Prostate gland (tissue), 2 donors: ENCODE measurements around the gene NPM1. TPM values are rescaled to one million over a fixed set of nuclear protein-coding genes. Genes with fewer than 3 reads are reported as not detected.
"Not testable (repeated sequence)": the region's sequence is repeated elsewhere in the genome, so short reads cannot be mapped to it uniquely, and the experiment has no call there.

Experiments used
- DNase-seq: peaks from one replicate; pipeline ENCODE4 v3.0.0-alpha.2; 2019; ENCODE audit warnings: low spot score
- H3K27ac ChIP-seq, 2 donors: fragments of 200-600 bp; sonication (generic); 2 replicates each; pipeline ENCODE4 v1.5.1; 2017 to 2019
- H3K27me3 ChIP-seq: fragments of 200-600 bp; sonication (generic); replicated peaks from 2 replicates; pipeline ENCODE4 v1.5.1; 2019; ENCODE audit not compliant: insufficient read depth
- H3K36me3 ChIP-seq, 2 donors: fragments of 200-600 bp; sonication (generic); 1 replicate in 1 of 2; 2 replicates in 1 of 2; pipeline versions ENCODE4 v1.5.1 to v1.8.1; 2017 to 2019
- H3K4me1 ChIP-seq: fragments of 200-600 bp; sonication (generic); replicated peaks from 2 replicates; pipeline ENCODE4 v1.5.1; 2019
- H3K4me3 ChIP-seq, 2 donors: fragments of 200-600 bp; sonication (generic); 2 replicates each; pipeline ENCODE4 v1.5.1; 2017 to 2019
- H3K9me3 ChIP-seq: fragments of 200-600 bp; sonication (generic); 2 replicates; pipeline ENCODE4 v1.5.1; 2017
- POLR2A ChIP-seq: fragments of 450-650 bp; IDR thresholded peaks from one replicate; pipeline ENCODE4 v1.6.1; 2016; ENCODE audit warnings: antibody characterized with exemption, mild to moderate bottlenecking
- POLR2AphosphoS5 ChIP-seq: sonication (generic); formaldehyde crosslinking; IDR thresholded peaks from one replicate; pipeline ENCODE4 v1.6.1; 2017; ENCODE audit warnings: antibody characterized with exemption
- WGBS: methylation state at CpG from one replicate; pipeline ENCODE4 v1.1.5; 2018; 5-methylcytosine and 5-hydroxymethylcytosine counted together
- intact Hi-C: fragments of 100-400 bp; cut with DNase I; formaldehyde crosslinking; loops from one replicate; pipeline ENCODE4 v1.14.2; 2022
- total RNA-seq, 2 donors: library from RNA; depleted of rRNA; stranded (reverse); fragments of >200 nt; gene quantifications; one replicate each; pipeline ENCODE4 v1.1.0, GENCODE V29; 2016
- TF ChIP-seq, protein P1 (sequence below), 4 experiments: fragments of 200-600 bp in 2 of 4; fragments of 450-650 bp in 2 of 4; sonication (generic) in 2 of 4; IDR thresholded peaks; 1 replicate in 3 of 4; 2 replicates in 1 of 4; pipeline ENCODE4 v1.5.1; 2016 to 2019; ENCODE audit warnings: antibody characterized with exemption in 4 of 4, mild to moderate bottlenecking in 2 of 4, moderate library complexity in 2 of 4

NPM1 gene
- total RNA-seq, 2 donors from 2014 or later, result 397 to 544 TPM

DNA sequence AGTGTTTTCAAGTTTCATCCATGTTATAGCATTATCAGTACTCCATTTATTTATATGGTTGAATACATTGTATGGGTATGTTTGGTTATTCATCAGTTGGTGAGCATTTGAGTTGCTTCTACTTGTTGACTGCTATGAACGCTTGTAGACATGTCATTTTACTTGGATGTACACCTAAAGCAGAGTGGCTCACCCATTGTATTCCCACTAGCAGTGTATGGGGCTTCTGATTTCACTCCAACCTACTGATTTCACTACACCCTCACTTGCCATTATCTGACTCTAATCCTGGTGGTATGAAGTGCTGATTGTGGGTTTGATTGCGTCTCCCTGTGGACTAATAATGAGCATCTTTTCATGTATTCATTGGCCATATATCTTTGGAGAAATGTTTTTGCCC lies 9.5 kb downstream of the NPM1 start:
- DNase-seq, result no peak
- H3K27me3 ChIP-seq, result no peaks in the 10 kb centered on the region
- no peaks in the 10 kb centered on the region for H3K4me1 ChIP-seq
- peaks cover 0 to 18% of the 10 kb centered on the region in 2 donors for H3K36me3 ChIP-seq
- 94% methylated on average over 2 of the region's 2 CpGs for WGBS
- H3K4me3 ChIP-seq, result no peak overlapping the region
- TF ChIP-seq POLR2A (no peak), POLR2AphosphoS5 (no peak)
- TF ChIP-seq, protein P1, sequence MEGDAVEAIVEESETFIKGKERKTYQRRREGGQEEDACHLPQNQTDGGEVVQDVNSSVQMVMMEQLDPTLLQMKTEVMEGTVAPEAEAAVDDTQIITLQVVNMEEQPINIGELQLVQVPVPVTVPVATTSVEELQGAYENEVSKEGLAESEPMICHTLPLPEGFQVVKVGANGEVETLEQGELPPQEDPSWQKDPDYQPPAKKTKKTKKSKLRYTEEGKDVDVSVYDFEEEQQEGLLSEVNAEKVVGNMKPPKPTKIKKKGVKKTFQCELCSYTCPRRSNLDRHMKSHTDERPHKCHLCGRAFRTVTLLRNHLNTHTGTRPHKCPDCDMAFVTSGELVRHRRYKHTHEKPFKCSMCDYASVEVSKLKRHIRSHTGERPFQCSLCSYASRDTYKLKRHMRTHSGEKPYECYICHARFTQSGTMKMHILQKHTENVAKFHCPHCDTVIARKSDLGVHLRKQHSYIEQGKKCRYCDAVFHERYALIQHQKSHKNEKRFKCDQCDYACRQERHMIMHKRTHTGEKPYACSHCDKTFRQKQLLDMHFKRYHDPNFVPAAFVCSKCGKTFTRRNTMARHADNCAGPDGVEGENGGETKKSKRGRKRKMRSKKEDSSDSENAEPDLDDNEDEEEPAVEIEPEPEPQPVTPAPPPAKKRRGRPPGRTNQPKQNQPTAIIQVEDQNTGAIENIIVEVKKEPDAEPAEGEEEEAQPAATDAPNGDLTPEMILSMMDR (IDR thresholded peaks at IDR 0.05), result no peak
- no peak overlapping the region for H3K27ac ChIP-seq
- intact Hi-C loops, result no loop called here
- no peaks in the 10 kb centered on the region for H3K9me3 ChIP-seq

DNA sequence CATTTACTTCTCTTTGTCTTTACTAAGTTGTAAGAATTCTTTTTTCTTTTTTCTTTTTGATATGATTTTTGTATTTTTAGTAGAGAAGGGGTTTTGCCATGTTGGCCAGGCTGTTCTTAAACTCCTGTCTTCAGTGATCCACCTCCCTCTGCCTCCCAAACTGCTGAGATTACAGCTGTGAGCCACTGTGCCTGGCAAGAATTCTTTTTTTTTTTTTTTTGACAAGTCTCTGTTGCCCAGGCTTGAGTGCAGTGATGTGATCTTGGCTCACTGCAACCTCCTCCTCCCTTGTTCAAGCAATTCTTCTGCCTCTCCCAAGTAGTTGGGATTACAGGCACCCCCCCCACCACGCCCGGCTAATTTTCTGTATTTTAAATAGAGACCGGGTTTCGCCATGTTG lies 9.9 kb downstream of the NPM1 start:
- Histone ChIP-seq H3K27me3 (no peaks in the 10 kb centered on the region), H3K4me3 (no peak overlapping the region), H3K4me1 (no peaks in the 10 kb centered on the region), H3K9me3 (no peaks in the 10 kb centered on the region), H3K27ac (no peak overlapping the region), H3K36me3 (peaks cover 0 to 18% of the 10 kb centered on the region in 2 donors)
- no peak for DNase-seq
- 93% methylated on average over 4 of the region's 4 CpGs for WGBS
- intact Hi-C loops, result no loop called here
- no peak for TF ChIP-seq POLR2A
- no peak for TF ChIP-seq POLR2AphosphoS5
- TF ChIP-seq, protein P1 (IDR thresholded peaks at IDR 0.05), result no peak

DNA sequence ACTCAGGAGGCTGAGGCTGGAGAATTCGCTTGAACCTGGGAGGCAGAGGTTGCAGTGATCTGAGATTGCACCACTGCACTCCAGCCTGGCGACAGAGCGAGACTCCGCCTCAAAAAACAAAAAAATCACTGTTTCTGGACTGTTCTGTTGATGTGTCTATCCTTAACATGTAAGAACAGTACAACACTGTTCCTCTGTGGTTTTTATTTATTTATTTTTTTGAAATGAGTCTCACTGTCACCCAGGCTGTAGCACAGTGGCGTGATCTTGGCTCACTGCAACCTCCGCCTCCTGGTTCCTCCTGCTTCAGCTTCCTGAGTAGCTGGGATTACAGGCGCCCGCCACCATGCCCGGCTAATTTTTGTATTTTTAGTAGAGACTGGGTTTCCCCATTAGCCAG lies 11.0 kb downstream of the NPM1 start:
- H3K27me3 ChIP-seq, H3K4me1 ChIP-seq, H3K27ac ChIP-seq, DNase-seq, H3K9me3 ChIP-seq, intact Hi-C loops, H3K4me3 ChIP-seq: not testable (repeated sequence)
- peaks cover 0 to 18% of the 10 kb centered on the region in 2 donors for H3K36me3 ChIP-seq
- 92% methylated on average over 9 of the region's 9 CpGs for WGBS

DNA sequence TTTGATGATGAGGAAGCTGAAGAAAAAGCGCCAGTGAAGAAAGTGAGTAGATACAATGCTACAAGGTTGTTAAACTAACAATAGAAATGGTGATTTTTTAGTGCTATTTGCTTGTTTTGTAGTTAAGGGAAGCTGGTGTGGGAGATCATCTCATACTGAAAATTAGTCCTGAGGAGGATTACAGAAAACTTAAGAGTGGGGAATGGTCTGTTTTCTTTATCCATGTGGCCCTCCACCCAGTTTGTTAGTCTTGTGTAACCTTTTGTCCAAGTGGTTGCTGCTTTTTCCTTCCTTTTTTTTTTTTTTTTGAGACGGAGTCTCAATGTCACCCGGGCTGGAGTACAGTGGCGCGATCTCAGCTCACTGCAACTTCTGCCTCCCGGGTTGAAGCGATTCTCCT lies 12.5 kb downstream of the NPM1 start:
- H3K4me3 ChIP-seq, result no peak overlapping the region
- no peak for DNase-seq
- H3K4me1 ChIP-seq, result no peaks in the 10 kb centered on the region
- no peaks in the 10 kb centered on the region for H3K27me3 ChIP-seq
- intact Hi-C loops, result no loop called here
- no peaks in the 10 kb centered on the region for H3K9me3 ChIP-seq
- peaks cover 0 to 18% of the 10 kb centered on the region in 2 donors for H3K36me3 ChIP-seq
- WGBS, result 91% methylated on average over 7 of the region's 7 CpGs
- no peak overlapping the region for H3K27ac ChIP-seq
- no peak for TF ChIP-seq POLR2AphosphoS5
- TF ChIP-seq POLR2A, result no peak
- TF ChIP-seq, protein P1 (IDR thresholded peaks at IDR 0.05), result no peak

DNA sequence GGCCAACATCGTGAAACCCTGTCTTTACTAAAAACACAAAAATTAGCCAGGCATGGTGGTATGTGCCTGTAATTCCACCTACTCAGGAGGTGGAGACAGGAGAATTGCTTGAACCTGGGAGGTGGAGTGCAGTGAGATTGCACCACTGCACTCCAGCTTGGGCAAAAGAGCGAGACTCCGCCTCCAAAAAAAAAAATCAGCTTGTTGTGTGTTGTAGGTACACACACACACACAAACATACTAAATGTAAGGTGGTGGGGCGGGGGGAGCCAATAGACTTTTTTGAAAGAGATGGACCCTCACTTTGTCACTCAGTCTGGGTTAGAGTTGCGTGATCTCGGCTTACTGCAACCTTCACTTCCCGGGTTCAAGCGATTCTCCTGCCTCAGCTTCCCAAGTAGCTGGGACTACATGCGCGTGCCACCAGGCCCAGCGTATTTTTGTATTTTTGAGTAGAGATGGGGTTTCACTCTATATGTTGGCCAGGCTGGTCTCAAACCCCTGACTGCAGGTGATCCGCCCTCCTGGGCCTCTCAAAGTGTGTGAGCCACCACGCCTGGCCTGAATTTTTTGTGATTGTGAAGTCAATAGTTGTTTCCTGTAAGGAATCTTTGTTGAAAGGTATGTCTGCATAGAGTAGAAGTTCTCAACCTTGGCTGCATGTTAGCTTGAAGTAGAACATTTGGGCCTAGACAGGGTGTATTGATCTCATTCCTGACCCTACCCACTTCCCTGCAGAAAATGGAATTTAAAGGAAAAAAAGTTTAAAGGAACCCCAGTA lies 13.7 kb downstream of the NPM1 start:
- WGBS, result 98% methylated on average over 13 of the region's 13 CpGs
- H3K36me3 ChIP-seq, result peaks cover 0 to 18% of the 10 kb centered on the region in 2 donors
- no peaks in the 10 kb centered on the region for H3K4me1 ChIP-seq
- TF ChIP-seq POLR2A (no peak), POLR2AphosphoS5 (no peak)
- TF ChIP-seq, protein P1 (IDR thresholded peaks at IDR 0.05), result no peak
- DNase-seq, result no peak
- intact Hi-C loops, result no loop called here
- no peaks in the 10 kb centered on the region for H3K27me3 ChIP-seq
- no peak overlapping the region for H3K4me3 ChIP-seq
- H3K27ac ChIP-seq, result no peak overlapping the region
- H3K9me3 ChIP-seq, result no peaks in the 10 kb centered on the region

DNA sequence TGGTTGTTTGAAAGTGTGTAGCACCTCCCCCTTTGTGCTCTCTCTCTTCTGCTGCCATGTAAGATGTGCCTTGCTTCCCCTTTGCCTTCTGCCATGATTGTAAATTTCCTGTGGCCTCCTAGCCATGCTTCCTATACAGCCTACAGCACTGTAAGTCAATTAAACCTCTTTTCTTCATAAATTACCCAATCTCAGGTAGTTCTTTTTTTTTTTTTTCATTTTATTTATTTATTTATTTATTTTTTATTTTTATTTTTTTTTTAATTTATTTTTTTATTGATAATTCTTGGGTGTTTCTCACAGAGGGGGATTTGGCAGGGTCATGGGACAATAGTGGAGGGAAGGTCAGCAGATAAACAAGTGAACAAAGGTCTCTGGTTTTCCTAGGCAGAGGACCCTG lies 15.1 kb downstream of the NPM1 start:
- not testable (repeated sequence) for H3K4me3 ChIP-seq

More for the DNA sequence above, 15.1 kb downstream of the NPM1 start:
- H3K9me3 ChIP-seq, H3K27me3 ChIP-seq, H3K4me1 ChIP-seq, intact Hi-C loops, H3K27ac ChIP-seq, DNase-seq: not testable (repeated sequence)
- peaks cover 0 to 10% of the 10 kb centered on the region in 2 donors for H3K36me3 ChIP-seq
